Measurements from ENCODE around the gene ESAM. TPM values are rescaled to one million over a fixed set of nuclear protein-coding genes. Genes with fewer than 3 reads are reported as not detected.

ESAM gene
- total and polyA plus RNA-seq, 8 donors: 103 to 139 (median 120) TPM

DNA sequence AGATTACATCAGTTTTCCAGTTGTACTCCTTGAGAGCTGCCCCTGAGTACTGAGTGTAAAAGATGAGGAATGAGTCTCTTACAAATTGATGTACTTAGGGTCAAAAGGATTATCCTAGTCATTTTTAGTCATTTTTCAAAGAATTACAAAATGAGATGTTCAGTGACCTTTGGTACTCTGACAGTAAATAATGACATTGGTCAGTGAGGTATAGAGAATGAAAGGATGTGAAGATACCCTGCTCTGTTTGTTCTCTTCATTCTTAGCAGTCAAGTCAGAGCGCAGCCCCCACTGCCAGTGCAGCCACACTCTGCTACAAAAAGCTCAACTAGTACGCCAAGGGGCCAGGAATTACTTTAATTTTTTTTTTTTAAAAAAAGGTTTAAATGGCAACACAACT, 4.1 kb upstream of the ESAM start:
- Histone ChIP-seq H3K27ac (no peak overlapping the region), H3K36me3 (peaks cover 0 to 17% of the 10 kb centered on the region in 2 donors), H3K4me1 (peaks cover 7 to 32% of the 10 kb centered on the region in 2 donors), H3K9me3 (no peaks in the 10 kb centered on the region), H3K27me3 (peaks cover 14 to 20% of the 10 kb centered on the region in 2 donors), H3K4me3 (no peak overlapping the region)
- no peak for ATAC-seq
- DNase-seq: no peak
- TF ChIP-seq, protein P1, sequence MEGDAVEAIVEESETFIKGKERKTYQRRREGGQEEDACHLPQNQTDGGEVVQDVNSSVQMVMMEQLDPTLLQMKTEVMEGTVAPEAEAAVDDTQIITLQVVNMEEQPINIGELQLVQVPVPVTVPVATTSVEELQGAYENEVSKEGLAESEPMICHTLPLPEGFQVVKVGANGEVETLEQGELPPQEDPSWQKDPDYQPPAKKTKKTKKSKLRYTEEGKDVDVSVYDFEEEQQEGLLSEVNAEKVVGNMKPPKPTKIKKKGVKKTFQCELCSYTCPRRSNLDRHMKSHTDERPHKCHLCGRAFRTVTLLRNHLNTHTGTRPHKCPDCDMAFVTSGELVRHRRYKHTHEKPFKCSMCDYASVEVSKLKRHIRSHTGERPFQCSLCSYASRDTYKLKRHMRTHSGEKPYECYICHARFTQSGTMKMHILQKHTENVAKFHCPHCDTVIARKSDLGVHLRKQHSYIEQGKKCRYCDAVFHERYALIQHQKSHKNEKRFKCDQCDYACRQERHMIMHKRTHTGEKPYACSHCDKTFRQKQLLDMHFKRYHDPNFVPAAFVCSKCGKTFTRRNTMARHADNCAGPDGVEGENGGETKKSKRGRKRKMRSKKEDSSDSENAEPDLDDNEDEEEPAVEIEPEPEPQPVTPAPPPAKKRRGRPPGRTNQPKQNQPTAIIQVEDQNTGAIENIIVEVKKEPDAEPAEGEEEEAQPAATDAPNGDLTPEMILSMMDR (IDR thresholded peaks at IDR 0.05): no peak
- intact Hi-C loops (cut with DNase I): no loop called here

DNA sequence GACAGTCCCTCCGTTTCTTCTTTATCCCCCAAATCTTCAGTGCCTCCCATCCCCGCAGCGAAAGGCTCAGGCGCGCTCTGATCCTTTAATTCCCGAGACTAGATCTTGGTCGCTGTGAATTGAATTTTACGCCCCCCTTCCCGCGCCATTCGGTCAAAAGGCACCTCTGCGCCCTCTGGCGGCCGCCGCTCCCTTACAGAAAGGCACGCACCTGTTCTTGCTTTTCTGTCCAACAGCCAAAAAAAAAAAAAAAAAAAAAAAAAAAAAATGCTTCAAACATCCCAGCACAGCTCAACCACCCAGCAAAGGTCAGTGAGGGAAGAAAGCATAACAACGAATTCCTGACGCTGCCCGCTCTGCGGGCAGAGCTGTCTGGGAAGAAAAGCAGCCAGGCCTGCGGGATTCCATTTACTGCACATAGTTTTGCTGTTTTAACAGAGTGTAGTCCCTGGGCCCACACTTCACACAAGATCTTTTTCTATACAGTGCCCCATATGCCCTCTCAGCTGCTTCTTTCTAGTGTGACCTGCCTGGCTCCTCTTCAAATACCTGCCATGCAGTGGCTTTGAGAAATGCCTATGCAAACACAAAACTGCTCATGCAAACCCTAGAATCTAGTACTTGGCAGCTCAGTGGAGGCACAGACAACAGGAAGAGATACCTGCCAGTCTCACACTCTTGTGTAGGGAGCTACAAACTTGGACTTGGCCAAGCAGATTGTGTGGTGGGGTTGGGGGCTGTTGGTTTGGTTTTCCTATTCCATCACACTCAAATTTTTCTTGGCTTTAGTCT, 1.3 kb upstream of the ESAM start:
- Histone ChIP-seq H3K9me3 (no peaks in the 10 kb centered on the region), H3K4me1 (peaks cover 9 to 46% of the 10 kb centered on the region in 2 donors), H3K4me3 (peak overlapping the region; percentile 64 to 66), H3K27me3 (peaks cover 33 to 48% of the 10 kb centered on the region in 2 donors), H3K27ac (peak overlapping the region; percentile 86 to 89), H3K36me3 (peaks cover 0 to 10% of the 10 kb centered on the region in 2 donors)
- DNase-seq (peak; percentile 71 to 93 (median 86)), ATAC-seq (peak; percentile 41)
- TF ChIP-seq, protein P1 (IDR thresholded peaks at IDR 0.05): peak; percentile 70 to 82
- intact Hi-C loops (cut with DNase I): loop anchor here in 1 of 2 donors (5.0 kb wide), 1 partner anchor 91 kb away; the partner anchor contains the start of genes SIAE and SPA17

DNA sequence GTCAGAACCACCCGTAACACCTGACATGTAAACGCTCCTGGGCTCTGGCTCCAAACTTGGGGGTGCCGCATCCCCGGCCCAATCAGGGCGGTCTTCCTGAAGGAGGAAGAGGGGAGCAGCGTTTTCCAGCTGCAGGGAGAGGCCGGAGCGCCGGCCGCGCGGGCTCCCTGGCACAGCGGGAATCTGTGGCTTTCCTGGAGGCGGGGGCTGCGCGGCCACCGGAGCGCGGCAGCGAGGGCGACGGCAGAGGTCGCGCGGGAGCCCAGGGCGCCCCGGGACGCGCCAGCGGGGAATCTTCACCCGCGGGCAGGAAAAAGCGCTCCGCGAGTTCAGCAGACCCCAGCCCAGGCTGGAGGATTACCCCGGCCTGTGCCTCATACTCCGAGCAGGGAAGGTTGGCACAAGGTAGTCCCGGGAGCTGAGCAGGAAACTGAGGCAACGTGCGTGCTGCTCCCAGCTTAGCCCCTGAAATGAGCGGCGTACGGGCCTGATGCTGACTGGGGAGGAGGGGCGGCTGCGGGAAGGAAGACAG, 600 bp upstream of the ESAM start:
- Histone ChIP-seq H3K27me3 (peaks cover 33 to 55% of the 10 kb centered on the region in 2 donors), H3K36me3 (peaks cover 0 to 10% of the 10 kb centered on the region in 2 donors), H3K4me1 (peaks cover 9 to 53% of the 10 kb centered on the region in 2 donors), H3K27ac (peak overlapping the region; percentile 86 to 89), H3K9me3 (no peaks in the 10 kb centered on the region), H3K4me3 (peak overlapping the region; percentile 64 to 66)
- DNase-seq: peak in 1 of 4 donors; percentile 82
- intact Hi-C loops (cut with DNase I): loop anchor here in 1 of 2 donors (5.0 kb wide), 1 partner anchor 90 kb away; the partner anchor contains the start of genes SIAE and SPA17
- ATAC-seq: peak; percentile 18
- TF ChIP-seq, protein P1 (IDR thresholded peaks at IDR 0.05): no peak

DNA sequence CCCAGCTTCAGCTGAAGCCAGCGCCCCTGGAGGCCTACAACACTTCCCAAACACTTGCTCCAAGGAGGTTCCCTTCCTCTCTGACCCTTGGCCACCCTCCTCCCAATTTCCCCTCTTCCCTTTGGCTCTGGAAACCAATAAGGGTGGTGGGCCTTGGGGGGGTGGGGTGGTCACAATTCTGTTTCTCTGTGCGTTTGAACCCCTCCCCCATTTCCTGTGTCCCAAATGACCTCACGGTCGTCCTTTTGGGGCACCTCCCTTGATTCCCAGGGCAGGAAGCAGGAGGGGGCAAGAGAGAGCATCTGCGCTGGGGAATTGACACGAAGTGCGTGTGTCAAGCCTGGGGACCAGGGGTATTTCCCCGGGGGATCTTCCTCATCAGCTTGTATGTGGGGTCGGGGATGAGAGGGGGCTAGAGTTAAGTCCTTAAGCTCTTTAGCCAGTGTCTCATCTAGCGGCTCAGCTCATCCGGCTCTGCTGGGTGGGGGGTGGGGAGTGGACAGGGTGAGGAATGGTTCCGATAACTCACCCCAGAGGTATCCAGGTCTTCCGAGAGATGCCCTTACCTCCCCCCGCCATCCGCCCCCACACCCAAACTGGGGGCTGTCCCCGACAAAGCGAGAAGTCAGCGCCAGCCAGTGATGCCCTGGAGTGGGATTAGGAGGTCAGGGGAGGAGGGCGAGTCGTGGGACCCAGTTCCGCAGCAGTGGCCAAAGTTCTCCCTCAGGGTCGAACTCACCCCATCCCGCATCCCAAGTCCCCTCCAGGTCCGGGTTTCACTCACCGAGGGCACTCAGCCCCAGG, 587 bp downstream of the ESAM start:
- Histone ChIP-seq H3K9me3 (no peaks in the 10 kb centered on the region), H3K4me3 (peak overlapping the region; percentile 64 to 66), H3K4me1 (peaks cover 9 to 57% of the 10 kb centered on the region in 2 donors), H3K27me3 (peaks cover 33 to 64% of the 10 kb centered on the region in 2 donors), H3K36me3 (no peaks in the 10 kb centered on the region), H3K27ac (peak overlapping the region; percentile 86 to 89)
- intact Hi-C loops (cut with DNase I): loop anchor here in 1 of 2 donors (5.0 kb wide), 1 partner anchor 89 kb away; the partner anchor contains the start of genes SIAE and SPA17
- DNase-seq (no peak), ATAC-seq (no peak)
- TF ChIP-seq, protein P1 (IDR thresholded peaks at IDR 0.05): no peak
